ENCODE data around the gene VPS39.

The VPS39 gene

DNA sequence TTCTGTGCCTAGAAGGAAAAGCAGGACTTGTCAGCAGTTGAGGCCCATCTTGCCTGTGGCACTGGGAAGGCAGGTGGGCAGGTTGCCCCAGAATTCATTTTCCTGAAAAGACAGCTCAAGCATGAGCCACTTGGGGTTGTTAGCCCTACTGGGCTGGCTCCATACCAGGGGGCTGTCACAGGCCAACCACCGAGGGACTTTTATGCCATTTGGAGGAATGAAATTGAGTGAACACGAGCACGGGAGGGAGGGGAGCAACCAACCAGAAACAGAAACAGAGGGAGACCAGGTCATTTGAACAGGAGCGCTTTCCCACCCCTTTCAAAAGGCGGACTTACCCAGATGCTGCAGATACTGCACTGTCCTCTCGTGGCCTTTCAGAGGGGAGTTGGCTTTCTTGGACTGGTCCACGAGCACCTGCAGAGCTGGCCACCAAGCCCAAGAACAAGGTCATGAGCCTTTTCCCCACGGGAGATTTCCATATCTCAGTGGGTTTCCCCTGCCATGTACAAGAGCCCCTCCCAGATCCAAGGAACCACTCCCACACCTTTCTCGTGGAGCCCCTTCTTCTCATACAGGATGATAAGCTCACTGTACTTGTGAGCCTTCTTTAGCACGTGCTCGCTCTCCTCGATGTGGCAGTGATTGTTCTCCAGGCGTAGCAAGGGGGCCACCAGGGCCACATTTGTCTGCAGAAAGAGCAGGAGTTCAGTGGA, 41.7 kb downstream of the VPS39 start:
- H3K36me3 ChIP-seq (ENCODE audit: control insufficient read depth, insufficient read depth, low read length) = no peaks in the 10 kb centered on the region
- no peaks in the 10 kb centered on the region for H3K9me3 ChIP-seq (ENCODE audit: control insufficient read depth, low read length)
- no peaks in the 10 kb centered on the region for H3K79me2 ChIP-seq
- no peak overlapping the region for H3K4me2 ChIP-seq (ENCODE audit: low read length)
- H3K27ac ChIP-seq = no peak overlapping the region
- H2AFZ ChIP-seq = no peak overlapping the region
- H3K4me1 ChIP-seq = no peaks in the 10 kb centered on the region
- H3K9ac ChIP-seq = no peak overlapping the region
- H3K27me3 ChIP-seq (ENCODE audit: control insufficient read depth, insufficient read depth, low read length) = no peaks in the 10 kb centered on the region
- no peak overlapping the region for H3K4me3 ChIP-seq (ENCODE audit: low read depth, low read length)
- TF ChIP-seq, protein P1, sequence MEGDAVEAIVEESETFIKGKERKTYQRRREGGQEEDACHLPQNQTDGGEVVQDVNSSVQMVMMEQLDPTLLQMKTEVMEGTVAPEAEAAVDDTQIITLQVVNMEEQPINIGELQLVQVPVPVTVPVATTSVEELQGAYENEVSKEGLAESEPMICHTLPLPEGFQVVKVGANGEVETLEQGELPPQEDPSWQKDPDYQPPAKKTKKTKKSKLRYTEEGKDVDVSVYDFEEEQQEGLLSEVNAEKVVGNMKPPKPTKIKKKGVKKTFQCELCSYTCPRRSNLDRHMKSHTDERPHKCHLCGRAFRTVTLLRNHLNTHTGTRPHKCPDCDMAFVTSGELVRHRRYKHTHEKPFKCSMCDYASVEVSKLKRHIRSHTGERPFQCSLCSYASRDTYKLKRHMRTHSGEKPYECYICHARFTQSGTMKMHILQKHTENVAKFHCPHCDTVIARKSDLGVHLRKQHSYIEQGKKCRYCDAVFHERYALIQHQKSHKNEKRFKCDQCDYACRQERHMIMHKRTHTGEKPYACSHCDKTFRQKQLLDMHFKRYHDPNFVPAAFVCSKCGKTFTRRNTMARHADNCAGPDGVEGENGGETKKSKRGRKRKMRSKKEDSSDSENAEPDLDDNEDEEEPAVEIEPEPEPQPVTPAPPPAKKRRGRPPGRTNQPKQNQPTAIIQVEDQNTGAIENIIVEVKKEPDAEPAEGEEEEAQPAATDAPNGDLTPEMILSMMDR (IDR thresholded peaks at IDR 0.05) = no peak

DNA sequence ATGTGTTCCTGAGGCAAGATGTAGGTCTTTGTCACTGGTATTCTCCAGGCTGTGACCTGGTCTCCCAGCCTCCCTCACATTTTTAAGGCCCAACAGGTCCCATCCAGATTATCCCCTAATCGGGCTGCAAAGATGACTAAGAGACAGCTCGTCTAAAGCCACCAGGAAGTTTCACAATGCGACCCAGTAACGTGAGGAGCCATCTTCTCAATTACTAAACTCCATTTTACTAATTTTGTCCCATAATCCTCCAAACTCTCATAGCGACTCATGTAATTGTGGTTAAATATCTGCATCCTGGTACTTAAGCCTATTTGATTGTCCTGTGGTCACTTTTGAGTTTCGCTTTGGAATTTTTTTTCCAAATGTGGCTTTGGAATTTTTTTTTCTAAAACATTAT, 43.0 kb downstream of the VPS39 start:
- no peak overlapping the region for H3K9ac ChIP-seq
- H3K4me2 ChIP-seq (ENCODE audit: low read length) = no peak overlapping the region
- H3K27me3 ChIP-seq (ENCODE audit: control insufficient read depth, insufficient read depth, low read length) = no peaks in the 10 kb centered on the region
- no peak overlapping the region for H3K4me3 ChIP-seq (ENCODE audit: low read depth, low read length)
- TF ChIP-seq, protein P1 (IDR thresholded peaks at IDR 0.05) = no peak
- no peak overlapping the region for H2AFZ ChIP-seq
- H3K4me1 ChIP-seq = no peaks in the 10 kb centered on the region
- H3K9me3 ChIP-seq (ENCODE audit: control insufficient read depth, low read length) = no peaks in the 10 kb centered on the region
- H3K27ac ChIP-seq = no peak overlapping the region
- no peaks in the 10 kb centered on the region for H3K36me3 ChIP-seq (ENCODE audit: control insufficient read depth, insufficient read depth, low read length)
- no peaks in the 10 kb centered on the region for H3K79me2 ChIP-seq

DNA sequence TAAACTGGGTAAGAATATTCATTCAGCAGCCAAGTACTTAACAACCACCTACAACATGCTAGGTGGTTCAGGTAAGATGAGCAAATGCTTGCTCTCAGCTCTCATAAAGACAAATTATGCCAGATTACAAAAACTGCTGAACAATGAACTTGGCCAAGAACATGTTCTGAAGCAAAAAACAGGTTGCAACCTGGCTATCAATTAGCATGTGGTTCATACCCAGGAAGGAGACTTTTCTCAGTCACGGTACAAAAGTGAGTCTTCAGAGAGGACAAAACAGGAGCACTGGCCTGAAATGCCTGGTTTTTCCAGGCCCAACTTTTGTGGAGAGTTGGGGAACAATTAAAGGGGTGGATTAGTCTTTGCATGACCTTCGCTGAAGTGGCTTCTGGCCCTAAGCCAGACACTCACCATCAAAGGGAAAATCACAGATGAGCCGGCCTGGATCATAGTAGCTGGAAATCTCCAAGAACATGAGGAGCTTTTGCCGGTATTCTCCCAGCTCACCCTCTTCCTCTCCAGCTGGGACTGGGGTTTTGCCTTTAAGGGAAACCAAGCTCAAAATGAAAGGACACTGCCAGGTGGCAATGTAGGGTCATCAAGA, 44.1 kb downstream of the VPS39 start:
- no peak overlapping the region for H3K4me2 ChIP-seq (ENCODE audit: low read length)
- no peak overlapping the region for H2AFZ ChIP-seq
- no peaks in the 10 kb centered on the region for H3K79me2 ChIP-seq
- TF ChIP-seq, protein P1 (IDR thresholded peaks at IDR 0.05) = no peak
- H3K27me3 ChIP-seq (ENCODE audit: control insufficient read depth, insufficient read depth, low read length) = no peaks in the 10 kb centered on the region
- H3K9me3 ChIP-seq (ENCODE audit: control insufficient read depth, low read length) = no peaks in the 10 kb centered on the region
- no peak overlapping the region for H3K27ac ChIP-seq
- H3K4me3 ChIP-seq (ENCODE audit: low read depth, low read length) = no peak overlapping the region
- peaks cover 3% of the 10 kb centered on the region for H3K4me1 ChIP-seq
- no peaks in the 10 kb centered on the region for H3K36me3 ChIP-seq (ENCODE audit: control insufficient read depth, insufficient read depth, low read length)
- H3K9ac ChIP-seq = no peak overlapping the region

DNA sequence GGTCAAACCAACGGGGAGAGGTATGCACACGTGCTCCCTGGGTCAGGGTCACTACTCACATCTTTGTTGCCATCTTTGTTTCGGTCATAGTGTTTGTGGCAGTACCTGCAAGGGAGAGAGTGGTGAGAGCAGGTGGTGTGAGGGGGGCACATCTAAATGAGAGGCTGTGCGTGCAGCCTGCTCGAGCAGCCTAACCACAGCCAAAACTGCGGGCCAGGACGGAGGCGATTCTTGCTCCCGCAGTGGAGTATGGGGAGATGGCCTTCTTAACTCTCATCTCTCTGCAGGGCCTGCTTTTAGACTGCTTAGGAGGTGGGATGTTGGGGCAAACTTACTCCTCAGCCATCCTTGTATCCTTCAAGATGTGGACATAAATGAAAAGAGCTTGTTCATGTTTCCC, 44.8 kb downstream of the VPS39 start:
- H3K27ac ChIP-seq = no peak overlapping the region
- no peaks in the 10 kb centered on the region for H3K79me2 ChIP-seq
- H3K4me1 ChIP-seq = peaks cover 6% of the 10 kb centered on the region
- H3K27me3 ChIP-seq (ENCODE audit: control insufficient read depth, insufficient read depth, low read length) = no peaks in the 10 kb centered on the region
- TF ChIP-seq, protein P1 (IDR thresholded peaks at IDR 0.05) = no peak
- H3K4me3 ChIP-seq (ENCODE audit: low read depth, low read length) = no peak overlapping the region
- no peak overlapping the region for H3K4me2 ChIP-seq (ENCODE audit: low read length)
- no peaks in the 10 kb centered on the region for H3K9me3 ChIP-seq (ENCODE audit: control insufficient read depth, low read length)
- H2AFZ ChIP-seq = no peak overlapping the region
- no peaks in the 10 kb centered on the region for H3K36me3 ChIP-seq (ENCODE audit: control insufficient read depth, insufficient read depth, low read length)
- H3K9ac ChIP-seq = no peak overlapping the region

DNA sequence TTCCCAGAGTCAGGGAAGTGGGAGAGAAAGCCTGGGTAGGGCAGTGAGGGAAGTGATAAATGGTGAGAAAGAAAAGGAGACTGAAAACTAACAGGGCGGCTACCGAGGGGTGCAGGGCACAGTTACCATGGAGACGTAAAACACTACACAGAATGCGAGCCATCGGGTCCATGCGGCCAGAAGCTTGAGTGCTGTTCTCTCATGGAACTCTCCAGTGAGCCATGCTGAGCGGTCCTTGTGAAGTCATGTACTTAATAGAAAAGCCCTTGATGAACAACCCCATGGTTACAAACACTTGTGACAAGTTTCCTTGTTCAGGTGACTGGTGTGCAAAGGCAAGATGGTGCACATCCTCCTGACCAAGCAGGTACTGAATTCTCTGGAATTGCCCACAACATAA, 48.0 kb downstream of the VPS39 start:
- H3K27ac ChIP-seq = no peak overlapping the region
- H3K4me2 ChIP-seq (ENCODE audit: low read length) = no peak overlapping the region
- TF ChIP-seq, protein P1 (IDR thresholded peaks at IDR 0.05) = no peak
- H3K36me3 ChIP-seq (ENCODE audit: control insufficient read depth, insufficient read depth, low read length) = no peaks in the 10 kb centered on the region
- no peak overlapping the region for H3K4me3 ChIP-seq (ENCODE audit: low read depth, low read length)
- no peak overlapping the region for H2AFZ ChIP-seq
- no peaks in the 10 kb centered on the region for H3K9me3 ChIP-seq (ENCODE audit: control insufficient read depth, low read length)
- H3K79me2 ChIP-seq = no peaks in the 10 kb centered on the region
- H3K27me3 ChIP-seq (ENCODE audit: control insufficient read depth, insufficient read depth, low read length) = no peaks in the 10 kb centered on the region
- peaks cover 12% of the 10 kb centered on the region for H3K4me1 ChIP-seq
- no peak overlapping the region for H3K9ac ChIP-seq

Measured in parathyroid adenoma (tissue), 2 donors.